Mucosa of rectum (tissue), 2 donors: Measurements from ENCODE around the gene LAMC3.

ENCODE experiments used
- H3K27ac ChIP-seq, 2 donors: one replicate each; pipeline ENCODE4 v1.7.0; 2013; ENCODE audit warnings: inconsistent platforms in 2 of 2, low read depth in 2 of 2, low read length in 2 of 2
- H3K27me3 ChIP-seq, 2 donors: one replicate each; pipeline ENCODE4 v1.7.0; 2013; ENCODE audit warnings: low read length in 2 of 2; ENCODE audit not compliant: control insufficient read depth in 2 of 2, insufficient read depth in 2 of 2
- H3K36me3 ChIP-seq, 2 donors: one replicate each; pipeline ENCODE4 v1.7.0; 2013; ENCODE audit warnings: low read length in 2 of 2; ENCODE audit not compliant: control insufficient read depth in 2 of 2, insufficient read depth in 2 of 2
- H3K4me1 ChIP-seq, 2 donors: one replicate each; pipeline ENCODE4 v1.7.0; 2013; ENCODE audit warnings: low read length in 2 of 2, mild to moderate bottlenecking in 1 of 2; ENCODE audit not compliant: control insufficient read depth in 2 of 2, insufficient read depth in 2 of 2
- H3K4me3 ChIP-seq, 2 donors: one replicate each; pipeline ENCODE4 v1.7.0; 2013; ENCODE audit warnings: low read length in 2 of 2
- H3K9ac ChIP-seq, 2 donors: one replicate each; pipeline ENCODE4 v1.7.0; 2013; ENCODE audit warnings: low read length in 2 of 2, low read depth in 1 of 2, mild to moderate bottlenecking in 1 of 2
- H3K9me3 ChIP-seq, 2 donors: one replicate each; pipeline ENCODE4 v1.7.0; 2013; ENCODE audit warnings: low read length in 2 of 2; ENCODE audit not compliant: control insufficient read depth in 2 of 2
- donor health status: healthy.
- donor health status: Normal muscosa, but diverticular disease.

The LAMC3 gene

GRCh38 chr9:130991778-130992681 is 16.9 kb upstream of the LAMC3 start:
- Histone ChIP-seq H3K27me3 (peaks cover 2 to 5% of the 10 kb centered on the region in 2 donors), H3K36me3 (no peaks in the 10 kb centered on the region), H3K27ac (no peak overlapping the region), H3K4me3 (no peak overlapping the region), H3K4me1 (no peaks in the 10 kb centered on the region), H3K9ac (no peak overlapping the region), H3K9me3 (no peaks in the 10 kb centered on the region)

GRCh38 chr9:130992682-130993032 is 16.3 kb upstream of the LAMC3 start:
- H3K9me3 ChIP-seq, result no peaks in the 10 kb centered on the region
- H3K27me3 ChIP-seq, result peaks cover 2% of the 10 kb centered on the region in 2 donors
- no peak overlapping the region for H3K4me3 ChIP-seq
- no peak overlapping the region for H3K9ac ChIP-seq
- H3K27ac ChIP-seq, result no peak overlapping the region
- H3K4me1 ChIP-seq, result no peaks in the 10 kb centered on the region
- H3K36me3 ChIP-seq, result no peaks in the 10 kb centered on the region

GRCh38 chr9:130993303-130994030 is 15.5 kb upstream of the LAMC3 start:
- Histone ChIP-seq H3K27me3 (peaks cover 2 to 5% of the 10 kb centered on the region in 2 donors), H3K9me3 (no peaks in the 10 kb centered on the region), H3K9ac (no peak overlapping the region), H3K4me1 (no peaks in the 10 kb centered on the region), H3K27ac (no peak overlapping the region), H3K4me3 (no peak overlapping the region), H3K36me3 (no peaks in the 10 kb centered on the region)

- H3K9me3 ChIP-seq, result no peaks in the 10 kb centered on the region
- no peak overlapping the region for H3K27ac ChIP-seq
- H3K9ac ChIP-seq, result no peak overlapping the region
- H3K27me3 ChIP-seq, result peaks cover 0 to 6% of the 10 kb centered on the region in 2 donors
- H3K36me3 ChIP-seq, result no peaks in the 10 kb centered on the region
- H3K4me3 ChIP-seq, result no peak overlapping the region
- no peaks in the 10 kb centered on the region for H3K4me1 ChIP-seq
These were observed 14.6 kb upstream of the LAMC3 start for GRCh38 chr9:130994135-130995085.

- Histone ChIP-seq H3K4me3 (no peak overlapping the region), H3K9ac (no peak overlapping the region), H3K27me3 (peaks cover 4 to 9% of the 10 kb centered on the region in 2 donors), H3K36me3 (no peaks in the 10 kb centered on the region), H3K9me3 (no peaks in the 10 kb centered on the region), H3K4me1 (no peaks in the 10 kb centered on the region), H3K27ac (no peak overlapping the region)
These were observed 13.6 kb upstream of the LAMC3 start for GRCh38 chr9:130995086-130996011.

GRCh38 chr9:130996205-130996604 is 12.8 kb upstream of the LAMC3 start:
- H3K9ac ChIP-seq, result no peak overlapping the region
- no peaks in the 10 kb centered on the region for H3K4me1 ChIP-seq
- H3K36me3 ChIP-seq, result no peaks in the 10 kb centered on the region
- H3K9me3 ChIP-seq, result no peaks in the 10 kb centered on the region
- no peak overlapping the region for H3K4me3 ChIP-seq
- H3K27me3 ChIP-seq, result peaks cover 9% of the 10 kb centered on the region in 2 donors
- no peak overlapping the region for H3K27ac ChIP-seq

- no peak overlapping the region for H3K4me3 ChIP-seq
- no peak overlapping the region for H3K27ac ChIP-seq
- no peaks in the 10 kb centered on the region for H3K4me1 ChIP-seq
- H3K9ac ChIP-seq, result no peak overlapping the region
- H3K27me3 ChIP-seq, result peaks cover 9% of the 10 kb centered on the region in 2 donors
- no peaks in the 10 kb centered on the region for H3K36me3 ChIP-seq
- no peaks in the 10 kb centered on the region for H3K9me3 ChIP-seq
These were observed 12.1 kb upstream of the LAMC3 start for GRCh38 chr9:130996676-130997394.

GRCh38 chr9:130997395-130997684 is 11.6 kb upstream of the LAMC3 start:
- H3K4me3 ChIP-seq, result no peak overlapping the region
- no peaks in the 10 kb centered on the region for H3K4me1 ChIP-seq
- no peaks in the 10 kb centered on the region for H3K36me3 ChIP-seq
- H3K9ac ChIP-seq, result no peak overlapping the region
- H3K27me3 ChIP-seq, result peaks cover 9% of the 10 kb centered on the region in 2 donors
- no peak overlapping the region for H3K27ac ChIP-seq
- no peaks in the 10 kb centered on the region for H3K9me3 ChIP-seq
